ENCODE measurements around the gene PMEL. TPM values are rescaled to one million over a fixed set of nuclear protein-coding genes. Genes with fewer than 3 reads are reported as not detected.

Gene PMEL
- total RNA-seq, 2 donors from 2014 or later = 0.67 to 1.1 TPM

DNA sequence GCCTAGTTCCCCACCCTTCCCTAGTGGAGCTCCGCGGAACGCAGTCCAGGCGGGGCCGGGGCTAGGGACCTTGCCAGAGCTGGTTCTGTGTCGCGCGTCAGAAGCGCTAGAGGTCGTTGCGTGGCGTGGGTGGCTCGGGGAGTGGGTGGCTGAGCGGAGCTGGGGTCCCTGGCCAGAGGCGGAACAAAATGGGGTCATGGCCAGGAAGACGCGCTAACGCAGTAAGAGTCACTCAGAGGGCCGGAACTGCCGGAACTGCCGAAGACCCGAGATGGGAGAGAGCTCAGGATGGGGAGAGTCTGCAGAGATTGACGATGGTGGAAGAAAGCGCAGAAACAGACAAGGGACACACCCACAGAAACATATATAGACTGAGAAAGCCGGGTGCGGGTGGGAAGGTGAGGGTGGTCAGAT lies 30.1 kb downstream of the PMEL start:
- Histone ChIP-seq H3K4me1 (peaks cover 0 to 44% of the 10 kb centered on the region in 2 donors), H3K27ac (peak overlapping the region; percentile 62 to 65), H3K4me3 (peak overlapping the region in 1 of 2 donors; percentile 41), H3K9me3 (no peaks in the 10 kb centered on the region), H3K36me3 (no peaks in the 10 kb centered on the region), H3K27me3 (no peaks in the 10 kb centered on the region)
- peak in 1 of 2 donors; percentile 27 for TF ChIP-seq CTCF (IDR thresholded peaks at IDR 0.05)
- no peak for DNase-seq (ENCODE audit: low spot score)

GRCh38 chr12:55934773-55935172 lies 31.1 kb downstream of the PMEL start:
- Histone ChIP-seq H3K36me3 (no peaks in the 10 kb centered on the region), H3K27me3 (no peaks in the 10 kb centered on the region), H3K4me1 (peaks cover 0 to 40% of the 10 kb centered on the region in 2 donors), H3K4me3 (no peak overlapping the region), H3K9me3 (no peaks in the 10 kb centered on the region), H3K27ac (peak overlapping the region in 1 of 2 donors; percentile 62)
- no peak for DNase-seq (ENCODE audit: low spot score)
- no peak for TF ChIP-seq CTCF (IDR thresholded peaks at IDR 0.05)

DNA sequence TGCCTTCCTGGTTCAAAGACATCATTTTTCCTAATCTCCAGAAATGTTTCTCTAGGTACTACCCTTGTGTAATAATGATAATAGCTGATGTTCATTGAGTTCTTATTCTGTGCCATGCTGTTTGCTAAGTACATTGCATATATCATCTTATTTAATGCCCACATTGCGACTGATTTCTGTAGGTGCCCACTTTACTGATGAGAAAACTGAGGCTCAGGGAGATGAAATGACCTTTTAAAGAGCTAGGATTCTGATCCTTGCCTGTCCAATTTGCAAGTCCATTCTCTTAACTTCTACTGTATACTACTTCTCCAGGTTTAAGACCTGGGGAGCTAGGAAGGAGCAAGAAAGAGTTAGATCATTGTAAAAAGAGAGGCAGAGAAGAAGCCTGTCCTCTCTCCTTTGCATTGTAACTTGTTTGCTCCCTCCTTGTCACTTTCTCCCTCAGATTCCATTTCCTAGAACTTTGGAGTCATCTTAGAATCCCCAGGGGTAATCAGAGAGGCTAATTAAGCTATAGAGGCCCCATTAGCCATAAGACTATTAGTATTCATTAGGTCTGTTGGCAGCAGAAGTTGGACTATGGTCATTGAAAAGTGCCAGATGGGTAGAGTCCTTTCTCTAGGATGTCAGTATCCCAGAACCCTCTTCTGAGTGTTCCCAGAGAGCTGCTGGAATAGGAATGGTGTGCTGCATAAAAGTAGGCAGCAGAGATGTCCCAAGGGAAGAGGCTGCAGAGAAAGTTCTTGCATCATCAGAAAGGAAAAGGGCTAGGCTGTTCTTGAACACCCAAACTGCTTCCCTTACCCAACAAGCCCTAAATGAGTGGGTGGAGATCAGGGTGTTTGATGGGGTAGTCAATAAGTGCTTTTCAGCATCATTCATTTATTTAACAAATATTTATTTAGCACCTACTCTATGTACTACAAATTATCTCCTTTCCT lies 31.8 kb downstream of the PMEL start:
- Histone ChIP-seq H3K36me3 (no peaks in the 10 kb centered on the region), H3K27ac (no peak overlapping the region), H3K27me3 (no peaks in the 10 kb centered on the region), H3K4me3 (no peak overlapping the region), H3K9me3 (no peaks in the 10 kb centered on the region), H3K4me1 (peaks cover 0 to 44% of the 10 kb centered on the region in 2 donors)
- TF ChIP-seq CTCF (IDR thresholded peaks at IDR 0.05) = no peak
- DNase-seq (ENCODE audit: low spot score) = no peak

GRCh38 chr12:55933169-55933798 lies 32.6 kb downstream of the PMEL start:
- no peaks in the 10 kb centered on the region for H3K36me3 ChIP-seq
- H3K27ac ChIP-seq = no peak overlapping the region
- H3K4me3 ChIP-seq = no peak overlapping the region
- H3K4me1 ChIP-seq = peaks cover 0 to 52% of the 10 kb centered on the region in 2 donors
- no peaks in the 10 kb centered on the region for H3K27me3 ChIP-seq
- no peak for TF ChIP-seq CTCF (IDR thresholded peaks at IDR 0.05)
- H3K9me3 ChIP-seq = no peaks in the 10 kb centered on the region
- no peak for DNase-seq (ENCODE audit: low spot score)

GRCh38 chr12:55932551-55932910 lies 33.3 kb downstream of the PMEL start:
- Histone ChIP-seq H3K27ac (peak overlapping the region in 1 of 2 donors; percentile 78), H3K4me3 (peak overlapping the region; percentile 66 to 76), H3K9me3 (no peaks in the 10 kb centered on the region), H3K27me3 (no peaks in the 10 kb centered on the region), H3K4me1 (peaks cover 0 to 56% of the 10 kb centered on the region in 2 donors), H3K36me3 (no peaks in the 10 kb centered on the region)
- TF ChIP-seq CTCF (IDR thresholded peaks at IDR 0.05) = no peak
- no peak for DNase-seq (ENCODE audit: low spot score)

Measured in right atrium auricular region (tissue), 2 donors.